GM21447 (cell line): ENCODE results near the gene ADAM33.

Experiments
- ATAC-seq: cut with Tn5 transposase; IDR thresholded peaks from one replicate; pipeline ENCODE4 v1.9.1; 2021; ENCODE audit not compliant: unreplicated experiment

Gene ADAM33

DNA sequence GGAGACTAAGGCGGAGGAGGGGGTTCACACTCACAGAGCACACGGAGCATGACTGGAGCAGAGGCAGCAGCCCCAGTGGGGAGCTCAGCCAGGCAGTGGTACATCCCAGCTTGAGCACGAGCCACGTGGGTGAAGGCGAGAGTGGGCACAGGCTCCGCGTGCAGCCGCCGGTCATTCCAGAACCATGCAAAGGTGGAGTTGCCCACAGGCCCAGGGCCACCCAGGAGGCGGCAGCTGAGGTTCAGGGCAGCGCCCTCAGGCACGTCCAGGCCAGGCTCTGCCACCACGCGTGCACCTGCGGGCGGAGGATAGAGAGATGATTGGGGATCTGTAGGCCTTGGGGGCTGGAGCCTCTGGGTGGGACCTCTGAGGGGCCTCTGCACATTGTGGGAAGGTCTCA is 9.5 kb upstream of the ADAM33 start:
- no peak for ATAC-seq

DNA sequence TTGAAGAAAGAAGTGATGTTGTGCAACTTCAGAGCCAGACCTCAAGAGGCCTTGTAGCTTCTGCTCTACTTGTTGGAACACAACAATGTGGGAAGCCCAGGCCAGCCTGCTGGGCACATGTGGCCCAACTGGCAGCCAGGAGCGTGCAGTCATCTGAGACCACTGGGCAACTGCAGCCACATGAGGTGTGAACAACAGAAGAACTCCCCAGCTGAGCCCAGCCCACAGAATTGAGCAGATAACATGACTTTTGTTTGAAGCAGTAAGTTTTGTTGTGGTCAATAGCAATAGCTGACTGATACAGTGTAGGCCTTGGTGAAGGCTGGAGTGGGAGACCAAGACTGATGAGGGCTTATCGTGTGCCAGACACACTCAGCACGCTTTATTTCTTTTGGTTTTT is 8.6 kb upstream of the ADAM33 start:
- ATAC-seq: no peak

DNA sequence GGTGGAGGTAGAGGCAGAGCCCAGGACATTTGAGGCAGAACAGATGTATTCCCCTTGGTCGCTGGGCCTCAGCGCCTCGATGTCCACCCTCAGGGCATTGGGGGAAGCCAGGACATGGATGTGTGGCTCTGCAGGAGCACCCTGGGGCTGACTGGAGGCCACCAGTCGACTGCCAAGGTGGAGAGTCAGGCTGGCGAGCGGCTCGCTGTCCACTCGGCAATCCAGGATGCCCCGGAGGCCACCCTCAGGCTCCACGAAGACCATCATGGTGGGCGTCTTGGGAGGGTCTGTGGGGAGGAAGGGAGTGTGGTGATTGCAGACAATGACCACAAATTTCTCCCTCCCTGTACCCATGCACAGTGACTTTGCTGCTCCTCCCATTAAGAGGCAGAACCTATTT is 8.2 kb upstream of the ADAM33 start:
- ATAC-seq: no peak

DNA sequence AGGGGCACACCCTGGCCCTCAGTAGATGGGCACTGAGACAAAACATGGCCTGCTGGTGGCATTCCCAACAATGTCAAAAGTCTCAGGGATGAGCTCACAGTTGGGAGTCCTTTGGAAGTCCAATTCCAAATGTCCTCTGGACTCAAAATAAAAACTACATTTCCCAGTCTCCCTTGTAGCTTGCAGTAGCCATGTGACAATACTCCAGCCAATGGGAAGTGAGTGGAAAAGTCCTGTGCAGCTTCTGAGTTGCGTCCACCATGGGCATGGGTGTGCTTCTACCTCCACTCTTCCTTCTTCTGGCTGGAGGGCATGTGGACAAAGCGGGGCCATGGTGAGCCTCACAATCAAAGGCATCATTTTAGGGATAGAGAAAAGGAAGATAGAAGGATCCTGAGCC is 5.8 kb upstream of the ADAM33 start:
- ATAC-seq: no peak

DNA sequence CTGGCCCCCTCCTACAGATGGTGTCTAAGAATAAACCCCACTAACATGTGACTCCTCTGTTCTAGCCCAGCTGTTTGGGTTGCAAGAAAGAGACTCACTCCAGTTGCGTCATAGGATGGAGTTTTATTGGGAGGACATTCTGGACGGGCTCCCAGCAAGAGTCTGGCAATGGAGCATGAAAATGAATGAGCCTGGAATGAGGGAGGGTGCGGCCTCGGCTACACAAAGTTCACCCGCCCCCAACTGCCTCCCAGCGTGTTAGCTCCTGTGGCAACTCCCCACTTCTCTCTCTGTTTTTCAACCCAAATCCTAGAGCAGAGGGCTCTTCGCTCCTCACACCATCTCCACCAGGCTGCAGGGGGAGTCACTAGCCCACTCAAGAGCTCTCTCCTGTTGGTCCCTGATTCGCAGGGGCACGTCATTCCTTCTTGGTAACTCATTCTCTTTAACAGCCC is 5.1 kb upstream of the ADAM33 start:
- no peak for ATAC-seq

DNA sequence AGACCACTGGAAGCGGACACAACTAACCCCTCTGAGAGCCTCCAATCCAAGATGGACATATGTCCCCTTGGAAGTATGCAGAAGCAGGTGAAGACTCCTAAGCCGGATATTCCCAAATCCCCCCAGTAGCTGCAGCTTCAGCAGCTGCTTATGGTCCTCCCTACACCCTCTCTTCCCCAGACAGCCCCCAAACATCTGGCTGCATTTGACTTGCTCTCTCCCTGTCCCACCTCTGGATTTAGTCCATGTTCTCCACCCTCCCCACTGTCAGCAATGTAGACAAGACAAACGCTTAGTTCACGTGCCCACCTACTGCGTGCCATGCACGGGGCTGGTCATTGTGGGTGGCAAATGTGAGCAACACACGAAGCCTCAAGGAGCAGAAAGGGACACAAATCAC is 4.6 kb upstream of the ADAM33 start:
- no peak for ATAC-seq

DNA sequence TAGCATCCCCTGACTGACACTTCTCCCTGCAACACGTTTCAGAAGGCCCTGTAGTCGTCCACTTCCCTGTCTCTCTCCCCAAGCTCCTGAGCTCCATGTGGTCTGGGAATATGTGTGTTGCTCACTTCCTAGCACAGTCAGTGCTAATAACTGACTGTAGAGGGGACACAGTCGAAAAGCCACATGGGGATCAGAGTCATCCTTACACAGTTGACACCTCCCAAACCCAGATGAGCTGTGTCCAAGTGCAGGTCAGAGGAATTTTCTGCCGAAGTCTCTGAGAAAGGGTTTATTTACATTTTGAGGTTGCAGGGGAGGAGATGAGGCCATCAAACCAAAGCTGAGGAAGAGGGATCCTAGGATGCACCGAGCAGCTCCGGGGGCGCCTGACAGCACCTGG is 3.5 kb upstream of the ADAM33 start:
- ATAC-seq: no peak

DNA sequence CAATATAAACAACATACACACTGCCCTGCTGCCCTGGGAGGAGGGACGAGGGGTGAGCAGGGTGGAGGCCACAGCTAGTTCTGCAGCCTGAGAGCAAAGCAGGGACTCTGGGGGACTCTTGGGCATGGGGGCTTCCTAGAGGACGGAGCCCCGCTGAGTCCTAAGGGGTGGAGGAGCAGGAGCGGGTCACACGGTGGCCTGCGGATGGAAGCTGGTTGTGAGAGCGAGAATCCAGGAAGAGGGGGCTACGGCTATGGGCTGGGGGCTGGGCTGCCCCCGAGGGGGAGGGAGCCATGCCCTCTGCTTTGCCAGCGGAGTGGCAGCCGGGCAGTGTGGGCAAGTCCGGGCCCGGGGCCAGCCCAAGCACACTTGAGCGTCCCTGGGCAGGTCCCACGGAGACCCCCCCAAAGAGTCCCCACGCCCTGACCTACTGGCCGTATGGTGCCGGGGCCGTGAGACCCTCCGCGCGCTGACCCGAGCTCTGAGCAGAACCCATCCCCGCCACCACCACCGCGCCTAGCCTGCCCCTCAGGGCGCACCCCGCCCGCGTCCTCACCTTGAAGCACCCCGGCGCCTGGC is 369 bp downstream of the ADAM33 start:
- no peak for ATAC-seq

DNA sequence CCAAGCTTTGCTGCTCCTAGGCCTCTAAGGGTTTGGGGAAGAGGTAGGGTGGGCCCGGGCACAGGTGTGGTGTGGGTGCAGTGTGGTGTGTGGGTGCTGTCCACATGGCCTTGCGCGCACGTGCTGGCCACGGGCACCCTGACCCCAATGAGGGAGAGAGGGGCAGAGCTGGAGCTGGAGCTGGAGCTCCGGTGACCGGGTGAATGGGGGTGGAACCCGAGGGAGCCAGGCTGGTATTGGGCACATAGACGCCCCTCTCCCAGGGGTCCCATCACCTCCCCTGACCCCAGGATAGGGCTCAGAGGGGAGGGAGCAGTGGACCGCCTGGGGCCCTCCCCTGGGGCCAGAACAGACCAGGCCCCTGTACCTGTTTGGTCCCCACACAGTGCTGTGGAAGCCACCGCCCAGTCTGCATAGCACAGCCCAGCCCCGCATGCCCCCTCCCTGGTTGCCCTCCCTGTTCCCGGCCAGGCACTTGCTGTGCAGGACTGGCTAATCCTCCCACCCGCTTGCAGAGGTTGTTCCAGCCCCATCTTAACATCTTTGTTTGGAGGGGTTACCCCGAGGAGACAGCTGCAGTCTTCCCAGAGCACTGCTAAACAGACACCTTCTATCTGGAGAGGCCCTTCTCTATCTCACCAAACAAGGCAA is 984 bp downstream of the ADAM33 start:
- ATAC-seq: no peak

DNA sequence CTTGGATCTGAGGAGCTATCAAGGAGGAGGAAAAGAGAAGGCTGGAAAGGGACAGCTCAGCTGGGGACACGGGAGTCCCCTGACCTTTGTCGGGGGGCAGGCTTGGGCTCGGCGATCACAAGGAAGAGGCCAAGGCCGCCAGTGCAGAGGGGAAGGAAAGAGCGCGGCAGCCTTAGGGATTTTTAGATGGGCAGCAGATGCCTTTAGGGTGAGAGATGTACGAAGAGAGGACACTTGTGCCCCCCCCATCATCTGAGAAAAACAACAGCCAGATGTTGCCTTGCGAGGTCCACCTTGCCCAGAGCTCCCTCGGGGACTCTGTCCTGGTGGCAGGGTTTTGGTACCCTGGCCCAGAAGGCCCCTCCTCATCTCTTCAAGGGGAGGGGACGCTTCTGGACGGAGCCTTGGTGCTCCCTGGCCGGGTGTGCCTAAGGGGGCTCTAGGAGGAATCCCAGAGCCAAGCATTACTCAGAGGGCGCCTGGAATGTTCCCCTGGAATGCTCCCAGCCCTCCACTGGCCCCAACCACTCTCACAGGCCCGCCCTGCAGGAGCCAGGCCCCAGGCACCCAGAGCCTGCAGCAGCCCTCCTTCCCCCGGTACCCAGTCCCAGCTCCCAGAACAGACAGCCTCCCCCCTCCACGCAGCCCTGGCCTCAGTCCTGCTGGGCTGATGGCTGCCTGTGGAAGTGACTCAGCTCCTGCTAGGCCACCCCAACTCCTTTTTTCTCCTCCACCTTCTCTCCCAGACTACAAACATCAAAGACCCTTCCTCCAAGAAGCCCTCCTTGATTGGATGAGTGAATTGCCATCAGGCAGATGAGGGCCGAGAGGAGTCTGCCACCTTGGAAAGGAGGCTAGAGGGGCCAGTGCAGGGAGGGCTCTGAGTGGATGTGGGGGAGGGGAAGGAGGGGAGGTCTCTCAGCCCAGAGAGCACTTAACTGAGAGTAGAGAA is 1.8 kb downstream of the ADAM33 start:
- no peak for ATAC-seq

DNA sequence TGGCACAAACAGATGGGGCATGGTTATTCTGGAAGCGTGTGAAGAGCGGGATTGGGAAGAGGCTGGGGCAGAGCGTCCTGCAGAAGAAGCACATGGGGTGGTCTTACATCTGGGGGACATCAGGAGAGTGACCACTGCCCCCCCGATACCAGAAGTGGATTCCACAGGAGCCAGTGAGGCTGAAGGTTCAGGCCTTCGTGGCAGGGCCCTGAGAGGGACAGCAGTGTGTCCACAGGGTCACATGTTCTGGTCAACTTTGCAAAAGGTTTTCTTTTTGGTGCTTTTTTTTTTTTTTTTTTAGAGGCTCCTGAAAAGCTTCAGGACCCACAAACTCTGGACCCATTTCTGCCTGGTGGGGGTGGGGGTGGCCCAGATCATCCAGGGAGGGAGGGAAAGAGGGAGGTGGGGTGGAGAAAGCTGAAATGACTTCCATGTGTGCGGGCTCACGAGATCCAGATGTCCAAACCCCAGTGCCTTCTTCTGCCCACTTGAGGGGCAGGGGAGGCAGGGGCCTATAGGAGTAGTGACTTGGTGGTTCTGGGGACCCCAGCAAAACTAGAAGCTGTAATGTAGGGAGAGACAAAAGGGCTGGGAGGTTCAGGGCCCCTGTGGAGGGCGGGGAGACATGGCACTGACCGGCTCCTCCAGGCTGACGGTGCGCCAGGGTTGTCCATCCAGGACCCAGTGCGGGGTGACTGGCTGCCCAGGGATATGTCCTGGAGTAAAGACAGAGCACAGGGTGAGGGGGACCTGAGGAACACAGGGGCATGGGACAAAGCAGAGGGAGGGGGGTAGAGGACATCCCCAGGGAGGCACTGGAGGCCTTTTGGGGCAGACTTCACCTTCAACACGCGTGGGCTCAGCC is 2.7 kb downstream of the ADAM33 start:
- ATAC-seq: no peak

DNA sequence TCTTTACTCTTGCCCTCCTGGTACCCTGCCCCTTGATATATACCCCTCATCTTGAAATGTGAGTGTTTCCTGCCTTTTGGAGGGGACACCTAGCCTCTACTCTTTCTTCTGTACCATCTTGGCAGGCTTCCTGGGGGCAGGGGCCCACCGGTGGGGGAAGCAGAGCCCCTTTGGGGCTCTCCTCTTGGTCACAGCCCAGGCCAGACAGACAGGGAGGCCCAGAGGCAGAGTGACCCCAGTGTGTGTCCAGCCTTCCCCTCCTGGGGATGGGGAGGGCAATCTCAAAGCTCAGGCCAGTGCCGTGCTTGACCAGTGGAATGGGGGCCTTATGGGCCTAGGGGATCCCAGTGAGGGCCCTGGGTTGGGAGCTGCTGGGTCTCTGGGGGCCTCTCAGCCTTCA is 3.6 kb downstream of the ADAM33 start:
- ATAC-seq: no peak

DNA sequence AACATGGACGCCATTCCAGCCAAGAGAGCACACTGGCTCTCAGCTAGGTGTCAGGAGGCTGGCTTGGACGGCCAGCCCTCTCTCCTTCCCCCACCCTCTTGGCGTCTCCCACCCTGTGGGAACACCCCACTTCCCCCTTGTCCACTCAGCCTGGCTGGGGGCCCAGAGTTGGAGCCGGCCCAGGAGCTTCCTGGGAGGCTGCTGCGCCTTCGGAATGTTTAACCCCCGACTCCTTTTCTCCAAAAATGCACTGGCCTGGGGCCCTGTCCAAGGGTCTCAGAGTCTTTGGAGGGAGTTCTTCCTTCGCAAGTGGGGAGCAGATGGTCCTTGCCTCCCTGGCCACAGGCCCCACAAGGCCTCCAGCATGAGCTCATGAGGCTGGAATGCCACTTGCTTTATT is 4.1 kb downstream of the ADAM33 start:
- ATAC-seq: no peak

DNA sequence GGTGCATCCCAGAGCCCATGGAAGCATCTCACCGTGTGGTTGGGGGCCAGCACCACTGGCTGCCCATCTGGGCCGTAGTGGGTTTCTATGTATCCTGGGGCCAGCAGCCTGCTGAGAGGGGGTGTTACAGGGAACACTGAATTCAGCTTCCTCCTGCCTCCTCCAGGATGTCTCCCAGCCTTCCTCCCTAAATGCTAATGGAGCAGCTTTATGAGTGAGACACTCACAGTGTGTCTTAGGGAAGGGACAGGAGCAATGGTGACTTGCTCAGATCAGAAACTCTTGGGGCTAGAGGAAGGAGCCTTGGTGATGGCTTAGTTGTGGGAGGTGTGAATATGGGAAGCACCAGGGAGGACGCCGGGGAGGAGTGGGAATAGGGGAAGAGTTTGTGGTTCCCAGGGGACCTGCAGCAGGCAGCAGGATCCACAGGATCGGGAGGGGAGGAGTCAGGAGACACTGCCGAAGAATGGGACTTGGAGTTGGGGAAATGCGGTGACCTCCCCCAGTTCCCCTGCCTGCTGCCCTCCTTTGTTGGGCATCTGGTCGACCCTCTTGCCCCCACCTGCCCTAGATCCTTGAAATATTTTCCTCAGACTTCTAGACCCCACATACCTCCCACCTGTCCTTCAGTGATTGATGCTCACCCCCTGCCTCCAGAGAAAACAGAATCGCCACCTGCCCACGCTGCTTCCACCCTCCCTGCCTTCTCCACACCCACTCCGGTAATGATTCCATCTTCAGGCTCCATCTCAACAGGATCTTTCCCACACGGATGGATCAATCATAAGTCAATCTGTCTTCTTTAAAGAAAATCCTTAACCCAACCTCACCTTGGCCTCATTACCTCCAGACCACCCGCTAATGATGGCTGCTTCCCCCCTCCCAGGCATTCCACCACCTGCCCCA is 6.6 kb downstream of the ADAM33 start:
- ATAC-seq: no peak

DNA sequence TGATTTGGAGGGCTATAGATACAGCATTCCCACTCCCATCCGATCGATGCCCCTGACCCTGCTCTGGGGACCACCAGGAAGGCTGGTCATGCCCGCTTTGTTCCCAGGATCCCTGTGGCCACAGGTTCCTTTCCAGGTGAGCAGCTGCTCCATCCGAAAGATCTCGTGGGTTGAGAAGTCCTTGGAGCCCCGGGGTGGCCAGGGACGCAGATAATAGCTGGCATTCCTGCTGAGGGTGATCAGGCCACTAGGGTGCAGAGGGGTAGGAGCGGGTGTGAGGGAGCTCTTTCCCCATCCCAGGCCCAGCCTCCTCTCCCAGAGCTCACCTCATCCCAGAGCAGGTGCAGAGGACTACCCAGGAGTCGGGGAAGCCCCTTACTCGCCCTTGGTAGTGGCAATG is 7.4 kb downstream of the ADAM33 start:
- no peak for ATAC-seq

DNA sequence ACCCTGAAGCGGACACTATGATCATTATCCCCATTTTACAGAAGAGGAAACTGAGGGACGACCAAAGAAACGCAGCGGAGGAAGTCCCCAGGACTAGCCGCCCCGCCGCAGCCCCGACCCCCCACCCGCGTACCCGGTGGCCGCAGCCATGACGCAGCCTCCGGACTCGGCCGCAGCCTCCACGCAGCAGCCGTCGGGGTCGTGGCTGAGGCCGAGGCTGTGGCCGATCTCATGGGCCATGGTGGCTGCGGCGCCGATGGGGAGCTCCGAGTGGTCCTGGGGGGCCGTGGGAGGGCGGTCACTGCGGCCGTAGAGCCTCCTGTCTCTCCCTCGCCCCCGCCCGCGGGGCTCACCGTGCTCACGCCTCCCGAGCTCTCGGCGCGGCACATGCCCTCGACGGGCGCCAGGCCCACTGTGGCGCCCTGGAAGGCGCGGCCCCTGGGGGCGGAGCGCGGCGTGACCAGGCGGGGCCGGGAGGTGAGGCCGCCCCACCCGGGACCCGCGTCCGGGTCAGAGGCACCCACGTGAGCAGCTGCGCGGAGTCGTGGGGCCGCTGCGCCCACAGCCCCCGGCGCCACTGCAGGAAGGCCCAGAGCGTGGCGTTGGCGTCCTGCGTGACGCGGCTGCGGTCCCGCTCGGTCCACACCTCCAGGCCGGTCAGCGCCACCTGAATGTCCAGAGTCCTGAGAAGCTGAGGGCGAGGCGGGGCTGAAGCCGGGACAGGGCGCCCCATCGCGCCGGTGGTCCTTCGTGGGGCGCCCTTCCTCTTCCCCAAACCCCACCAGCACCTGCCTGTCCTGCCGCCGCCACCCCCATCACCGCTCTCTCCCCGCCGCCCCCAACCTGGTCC is 8.4 kb downstream of the ADAM33 start:
- no peak for ATAC-seq

DNA sequence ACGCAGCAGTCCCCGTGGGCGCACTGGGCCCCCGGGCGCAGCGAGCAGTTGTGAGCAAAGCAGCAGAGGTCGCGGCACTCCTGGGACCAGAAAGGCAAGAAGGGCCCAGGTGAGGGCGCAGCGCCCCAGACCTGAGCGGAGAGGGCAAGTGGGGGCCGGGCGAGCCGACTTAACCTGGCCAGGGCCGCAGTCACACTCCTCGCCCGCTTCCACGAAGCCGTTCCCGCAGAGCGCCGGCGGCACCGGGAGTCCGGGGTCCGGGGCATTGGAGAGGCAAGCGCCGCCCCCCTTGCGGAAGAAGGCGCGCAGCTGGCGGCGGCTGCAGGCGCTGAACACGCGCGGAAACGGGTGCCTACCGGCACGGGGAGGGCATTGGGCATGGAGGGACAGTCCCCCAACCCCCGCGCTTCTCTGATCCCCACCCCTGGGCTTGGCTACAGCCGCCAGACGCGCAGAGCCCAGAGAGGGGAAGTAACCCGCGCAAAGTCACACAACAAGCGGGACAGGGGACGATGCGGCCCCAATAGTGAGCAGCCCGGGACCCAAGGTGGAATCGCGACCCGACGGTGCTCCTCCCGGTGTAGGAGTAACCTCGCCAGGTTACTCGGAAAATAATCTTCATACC is 9.2 kb downstream of the ADAM33 start:
- ATAC-seq: no peak

DNA sequence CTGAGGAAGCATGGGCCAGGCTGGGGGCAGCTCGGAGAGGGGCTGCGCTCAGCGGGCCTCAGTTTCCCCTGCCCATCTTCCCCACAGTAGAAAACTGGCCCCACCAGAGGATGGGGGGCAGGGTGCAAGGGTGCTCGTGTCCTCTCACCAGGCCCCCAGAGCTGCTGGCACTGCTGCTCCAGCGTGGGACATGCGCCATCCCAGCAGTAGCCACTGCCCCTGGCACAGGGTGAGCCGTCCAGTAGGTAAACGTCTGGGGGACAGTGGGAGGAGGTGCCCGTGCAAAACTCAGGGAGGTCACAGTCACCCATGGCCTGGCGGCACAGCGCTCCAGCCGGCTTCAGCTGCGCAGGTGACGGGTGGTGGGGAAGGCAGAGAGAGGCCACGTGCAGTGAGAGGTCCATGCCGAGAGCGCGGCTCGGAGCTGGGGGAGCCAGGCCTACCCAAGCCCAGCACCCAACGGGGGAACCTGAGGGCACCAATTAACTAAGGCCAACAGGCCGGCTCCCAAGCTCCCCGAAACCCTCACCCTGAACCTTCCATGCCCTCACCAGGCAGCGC is 9.7 kb downstream of the ADAM33 start:
- no peak for ATAC-seq
